BJ (cell line): Measurements from ENCODE around the gene LEFTY1. TPM values are rescaled to one million over a fixed set of nuclear protein-coding genes. Genes with fewer than 3 reads are reported as not detected.
"Not testable (repeated sequence)": the region's sequence is repeated elsewhere in the genome, so short reads cannot be mapped to it uniquely, and the experiment has no call there.

Experiments used
- CTCF ChIA-PET: fragments of 350-600 bp; formaldehyde crosslinking; extraction: SDS; loops from one replicate; lab custom pipeline; 2021; ENCODE audit warnings: antibody characterized with exemption, inconsistent platforms; lab: Yijun Ruan, JAX
- POLR2A ChIA-PET: fragments of 300-600 bp; sonication (Branson Sonifier 250); formaldehyde crosslinking; extraction: SDS; loops from one replicate; lab custom pipeline; 2021; ENCODE audit warnings: antibody characterized with exemption; lab: Charles Lee
- DNase-seq: peaks from one replicate; pipeline ENCODE4 v3.0.0-alpha.2; 2011; ENCODE audit warnings: low read depth
- H3K27me3 ChIP-seq: 2 replicates; pipeline ENCODE4 v1.6.0; 2011; ENCODE audit warnings: low read length; ENCODE audit not compliant: control insufficient read depth, insufficient read depth
- H3K36me3 ChIP-seq: 2 replicates; pipeline ENCODE4 v1.5.1; 2011; ENCODE audit warnings: low read length; ENCODE audit not compliant: control insufficient read depth, insufficient read depth
- H3K4me3 ChIP-seq: 2 replicates; pipeline ENCODE4 v1.5.1; 2011; ENCODE audit warnings: low read depth, mild to moderate bottlenecking, control low read depth, low read length
- CTCF ChIP-seq: IDR thresholded peaks from 2 replicates; pipeline ENCODE4 v1.5.1; 2011; ENCODE audit warnings: low read depth, mild to moderate bottlenecking, control low read depth, inconsistent platforms, low read length, moderate library complexity; ENCODE audit not compliant: insufficient read depth
- polyA plus RNA-seq: library from polyadenylated mRNA; depleted of rRNA; stranded (reverse); fragments of >200 nt; gene quantifications from 2 replicates; pipeline ENCODE4 v1.2.3, GENCODE V29; 2011

Gene LEFTY1
- polyA plus RNA-seq, 1 experiment, result 0.10 TPM

DNA sequence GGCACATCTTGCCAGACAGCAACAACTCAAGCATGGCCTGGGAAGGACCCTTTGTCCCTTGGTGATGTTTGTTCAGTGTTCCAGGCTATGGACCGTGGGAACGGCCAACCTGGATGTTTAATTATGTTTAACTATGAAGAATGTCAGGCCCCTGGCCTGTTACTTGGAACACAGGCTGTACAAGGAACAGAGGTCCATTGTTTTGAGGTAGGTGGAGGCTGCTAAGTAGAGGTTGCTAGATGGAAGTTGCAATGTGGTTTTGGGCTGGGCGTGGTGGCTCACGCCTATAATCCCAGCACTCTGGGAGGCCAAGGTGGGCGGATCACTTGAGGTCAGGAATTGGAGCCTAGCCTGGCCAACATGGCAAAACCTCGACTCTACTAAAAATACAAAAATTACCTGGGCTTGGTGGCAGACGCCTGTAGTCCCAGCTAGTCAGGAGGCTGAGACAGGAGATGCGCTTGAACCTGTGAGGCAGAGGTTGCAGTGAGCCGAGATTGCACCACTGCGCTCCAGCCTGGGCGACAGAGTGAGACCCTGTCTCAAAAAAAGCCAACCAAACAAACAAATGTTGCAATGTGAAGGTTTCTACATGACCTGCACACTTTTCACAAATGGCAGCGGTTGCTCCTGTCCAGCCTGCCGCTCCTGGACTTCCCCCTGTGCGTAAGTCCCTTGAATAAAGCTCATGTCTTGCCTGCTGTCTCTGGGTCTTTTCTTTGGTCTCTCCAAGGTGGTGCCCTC is 2.5 kb upstream of the LEFTY1 start:
- ChIA-PET CTCF (no interaction called here), POLR2A (interaction anchor here (0.6 kb wide), 1 partner anchor 155 kb away, joined by 3 read pairs; no protein-coding TSS in a partner anchor)
- no peak overlapping the region for H3K4me3 ChIP-seq
- no peak for DNase-seq
- TF ChIP-seq CTCF, result no peak
- no peaks in the 10 kb centered on the region for H3K27me3 ChIP-seq
- no peaks in the 10 kb centered on the region for H3K36me3 ChIP-seq

GRCh38 chr1:225890346-225891228 is 1.6 kb upstream of the LEFTY1 start:
- no peak for DNase-seq
- TF ChIP-seq CTCF, result no peak
- H3K4me3 ChIP-seq, result no peak overlapping the region
- H3K27me3 ChIP-seq, result no peaks in the 10 kb centered on the region
- ChIA-PET POLR2A (interaction anchor here (0.6 kb wide), 1 partner anchor 155 kb away, joined by 3 read pairs; no protein-coding TSS in a partner anchor), CTCF (interaction anchor here (0.7 to 1.8 kb wide), 4 partner anchors 21 to 416 kb away, joined by 3 to 6 read pairs (median 3); no protein-coding TSS in a partner anchor)
- H3K36me3 ChIP-seq, result no peaks in the 10 kb centered on the region

DNA sequence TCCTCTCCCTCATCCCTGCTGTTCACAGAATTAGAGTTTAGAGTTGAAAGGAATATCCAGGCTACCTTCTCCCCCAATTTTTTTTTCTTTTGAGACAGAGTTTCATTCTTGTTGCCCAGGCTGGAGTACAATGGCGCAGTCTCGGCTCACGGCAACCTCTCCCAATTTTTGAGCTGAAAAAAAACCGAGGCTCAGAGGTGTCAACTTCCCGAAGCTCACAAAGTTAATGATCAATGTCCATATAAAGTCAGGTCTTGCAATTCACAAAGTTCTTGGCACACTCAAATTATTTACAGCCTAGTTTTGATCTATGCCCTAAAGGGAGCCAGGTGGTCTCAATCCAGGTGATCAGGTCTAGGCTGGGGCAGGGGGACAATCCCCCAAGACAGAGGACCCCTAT is 797 bp upstream of the LEFTY1 start:
- CTCF ChIA-PET, result interaction anchor here (0.9 to 1.8 kb wide), 5 partner anchors 22 to 416 kb away, joined by 3 to 6 read pairs (median 3); no protein-coding TSS in a partner anchor
- DNase-seq, result no peak
- POLR2A ChIA-PET, result no interaction called here
- TF ChIP-seq CTCF, result no peak
- no peaks in the 10 kb centered on the region for H3K27me3 ChIP-seq
- H3K36me3 ChIP-seq, result no peaks in the 10 kb centered on the region
- no peak overlapping the region for H3K4me3 ChIP-seq

- TF ChIP-seq CTCF, result no peak
- no peaks in the 10 kb centered on the region for H3K36me3 ChIP-seq
- ChIA-PET CTCF (interaction anchor here (1.4 to 1.8 kb wide), 2 partner anchors 23 to 415 kb away, joined by 3 to 6 read pairs; no protein-coding TSS in a partner anchor), POLR2A (no interaction called here)
- H3K4me3 ChIP-seq, result no peak overlapping the region
- H3K27me3 ChIP-seq, result no peaks in the 10 kb centered on the region
- no peak for DNase-seq
Observed at GRCh38 chr1:225888289-225888897, 553 bp downstream of the LEFTY1 start.

- H3K36me3 ChIP-seq, DNase-seq, H3K27me3 ChIP-seq, H3K4me3 ChIP-seq, POLR2A ChIA-PET: not testable (repeated sequence)
- CTCF ChIA-PET, result interaction anchor here (1.5 kb wide), 1 partner anchor 413 kb away, joined by 3 read pairs; no protein-coding TSS in a partner anchor
Observed at GRCh38 chr1:225887554-225888288, 1.2 kb downstream of the LEFTY1 start.
